Measurements from ENCODE around the gene COL9A1.

COL9A1 gene

DNA sequence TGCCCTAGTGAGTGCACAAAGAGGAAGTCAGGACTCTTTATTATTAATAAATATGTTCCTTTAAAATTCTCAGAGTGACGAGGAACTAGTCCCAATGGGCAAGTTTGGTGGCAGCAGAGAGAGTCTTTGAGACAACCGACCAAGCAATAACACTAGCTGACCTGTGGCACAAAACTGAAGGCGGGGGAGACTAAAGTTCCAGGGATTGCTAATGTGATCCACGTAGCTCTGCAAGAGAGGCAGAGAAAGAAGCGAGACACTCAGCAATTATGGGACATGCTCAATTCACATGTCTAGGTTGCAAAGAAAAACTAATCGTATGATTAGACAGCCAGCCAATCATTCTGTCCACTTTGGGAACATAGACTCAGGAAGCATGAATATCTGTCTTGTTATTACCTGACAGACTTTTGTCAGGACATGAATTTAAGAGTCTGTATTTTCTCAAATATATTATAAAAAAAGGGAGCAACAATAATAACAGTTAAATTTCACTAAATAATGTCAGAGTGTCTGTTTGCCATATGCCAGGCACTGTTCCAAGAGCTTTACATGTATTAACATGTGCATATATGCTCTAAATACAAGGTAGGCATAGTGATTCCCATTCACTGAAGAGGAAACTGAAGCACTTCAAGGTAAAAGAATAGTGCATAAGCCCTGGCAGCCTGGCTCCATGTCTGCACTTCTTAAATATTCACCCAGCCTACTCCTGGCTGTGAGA is 81.0 kb downstream of the COL9A1 start:
- no peak for DNase-seq

DNA sequence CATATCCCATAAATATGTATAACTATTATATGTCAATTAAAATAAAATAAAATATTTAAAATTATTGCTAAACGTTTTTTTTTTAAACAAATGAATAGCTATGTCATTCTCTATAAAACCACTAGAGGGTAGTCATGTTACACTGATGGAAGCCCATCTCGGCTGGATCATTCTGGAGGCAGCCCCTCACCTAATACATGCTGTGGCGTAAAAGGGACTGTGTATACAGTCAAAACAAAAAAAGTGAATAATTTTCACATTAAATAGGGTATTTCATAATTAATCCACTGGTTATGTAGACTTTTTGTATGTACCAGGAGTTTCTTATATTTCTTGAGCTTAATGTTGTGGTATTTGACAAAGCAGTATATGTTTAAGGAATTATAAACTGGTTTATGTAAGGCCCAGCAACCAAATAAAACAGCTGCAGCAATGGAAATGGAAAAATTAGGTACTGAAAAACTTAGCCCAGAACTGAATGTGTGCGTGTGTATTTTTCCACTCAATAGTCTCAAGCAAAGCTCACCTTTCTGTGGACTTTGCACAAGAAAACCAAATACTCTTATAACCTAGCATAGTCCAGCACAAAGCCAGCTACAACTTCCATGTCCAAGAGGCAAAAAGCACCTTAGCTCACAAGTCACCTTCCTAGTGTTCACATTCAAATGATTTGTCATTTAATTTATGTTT is 81.7 kb downstream of the COL9A1 start:
- peak; percentile 52 for DNase-seq

DNA sequence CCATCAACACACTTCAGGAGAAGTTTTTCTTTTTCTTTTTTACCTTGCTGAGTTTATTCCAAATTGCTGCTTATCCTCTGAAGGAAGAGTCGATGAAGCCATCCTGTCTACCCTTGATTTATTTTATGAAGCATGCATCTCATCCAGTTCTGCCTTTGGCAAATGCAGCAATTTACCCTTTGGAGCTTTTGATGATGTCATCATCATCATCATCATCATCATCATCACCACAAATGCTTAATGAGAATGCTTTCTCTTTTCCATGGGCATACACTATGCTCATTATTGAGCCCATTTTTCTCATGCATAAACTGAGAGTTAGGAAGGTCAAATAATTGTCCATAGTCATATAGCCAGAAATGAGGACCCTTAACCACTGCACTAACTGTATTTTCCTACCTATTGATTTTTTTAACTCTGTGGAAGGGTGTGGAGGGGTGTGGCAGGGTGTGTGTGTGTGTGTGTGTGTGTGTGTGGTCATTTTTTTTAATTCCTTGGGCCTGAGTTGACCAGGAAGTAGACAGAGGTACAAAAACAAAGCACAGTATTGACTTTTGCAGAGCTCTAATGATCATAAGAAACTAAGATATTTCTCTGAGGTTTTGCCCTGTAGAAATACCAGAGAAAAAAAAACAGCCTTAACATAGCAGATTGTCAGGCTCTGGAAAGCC is 82.8 kb downstream of the COL9A1 start:
- DNase-seq = no peak

DNA sequence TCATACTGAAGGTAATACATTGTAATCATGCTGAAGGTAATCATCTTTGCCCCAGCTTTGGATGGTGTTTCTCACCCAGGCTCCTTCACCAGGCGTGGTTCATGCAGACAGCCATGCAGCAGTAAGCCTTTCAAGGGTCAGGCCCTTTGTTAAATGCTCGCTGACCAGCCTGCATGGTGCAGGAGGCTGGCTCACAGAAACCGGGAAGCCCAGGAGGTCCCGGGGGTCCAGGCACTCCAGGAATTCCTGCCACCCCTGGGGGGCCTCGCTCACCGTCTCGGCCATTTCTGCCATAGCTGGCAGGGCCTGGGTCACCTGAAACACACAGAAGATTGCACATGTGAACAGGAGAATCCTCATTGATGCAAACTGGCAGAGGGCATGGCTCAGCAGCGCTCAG is 86.1 kb downstream of the COL9A1 start:
- DNase-seq = no peak

DNA sequence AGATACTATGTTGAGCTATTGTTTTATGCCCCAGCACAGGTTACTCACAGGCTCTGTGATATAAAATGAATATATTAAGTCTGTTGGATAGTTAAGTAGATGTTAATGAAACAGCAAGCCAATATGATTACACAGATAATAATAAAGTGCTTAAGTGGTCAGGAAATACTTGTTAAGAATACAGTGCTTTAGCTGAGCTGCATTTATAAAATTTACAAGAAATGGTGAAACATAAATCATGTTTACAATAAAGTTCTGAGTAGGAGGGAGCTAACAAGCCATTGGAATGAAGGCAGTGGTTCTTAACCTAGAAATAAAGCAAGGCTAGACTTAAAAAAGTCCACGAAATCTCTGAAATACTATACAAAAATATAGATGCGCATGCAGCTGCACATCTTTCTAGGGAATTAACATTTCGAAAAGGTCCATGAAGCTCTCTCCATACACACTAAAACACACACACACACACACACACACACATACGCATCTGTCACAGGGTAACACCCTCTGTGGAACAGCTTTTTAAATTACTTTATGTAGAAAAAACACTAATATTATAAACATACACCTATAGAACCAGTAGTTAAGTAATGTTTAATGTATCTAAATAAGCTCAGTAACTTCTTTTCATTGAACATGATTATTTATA is 87.3 kb downstream of the COL9A1 start:
- DNase-seq = no peak

DNA sequence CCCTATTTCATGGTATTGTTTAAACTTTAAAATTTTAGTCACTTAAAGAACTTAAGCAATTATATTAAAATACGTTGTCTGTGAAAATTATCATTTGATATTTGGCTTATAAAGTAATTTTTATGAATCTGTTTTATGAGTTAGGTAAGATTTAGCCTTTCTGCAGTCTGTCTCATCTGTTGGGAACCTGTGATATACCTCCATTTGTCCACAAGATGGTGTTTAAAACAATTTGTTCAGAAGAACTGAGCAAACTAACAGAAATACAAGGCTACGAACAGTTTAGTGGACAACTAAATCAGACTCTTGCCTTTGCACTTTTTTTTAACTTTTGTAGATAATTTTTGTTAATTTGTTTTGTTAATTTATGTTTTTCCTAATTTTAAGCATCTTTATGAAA is 92.4 kb downstream of the COL9A1 start:
- DNase-seq = no peak

DNA sequence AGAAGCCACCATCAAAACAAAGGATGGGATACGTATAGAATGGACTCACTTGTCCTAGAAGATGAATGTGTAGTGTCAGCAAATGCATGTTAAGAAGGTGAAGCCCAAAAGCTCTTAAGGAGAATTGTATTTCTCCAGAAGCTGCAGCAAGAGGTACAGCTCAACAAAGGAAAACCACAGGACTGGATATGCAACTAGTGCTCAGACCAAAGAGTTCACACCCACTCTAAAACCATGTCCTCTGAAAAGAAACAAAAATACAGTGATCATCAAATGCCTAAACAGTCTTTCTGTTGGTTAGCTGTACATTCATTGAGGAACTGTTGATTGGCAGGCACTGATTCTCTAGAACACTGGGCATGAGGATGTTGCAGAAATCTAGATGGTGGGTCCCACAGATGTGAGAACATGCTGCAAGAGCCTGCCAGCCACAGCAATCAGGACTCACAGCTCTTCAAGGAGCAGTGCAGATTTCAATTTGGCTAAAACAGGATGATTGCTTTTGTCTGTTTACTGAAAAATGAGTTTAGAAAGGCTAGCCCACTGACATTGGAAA is 94.6 kb downstream of the COL9A1 start:
- no peak for DNase-seq

DNA sequence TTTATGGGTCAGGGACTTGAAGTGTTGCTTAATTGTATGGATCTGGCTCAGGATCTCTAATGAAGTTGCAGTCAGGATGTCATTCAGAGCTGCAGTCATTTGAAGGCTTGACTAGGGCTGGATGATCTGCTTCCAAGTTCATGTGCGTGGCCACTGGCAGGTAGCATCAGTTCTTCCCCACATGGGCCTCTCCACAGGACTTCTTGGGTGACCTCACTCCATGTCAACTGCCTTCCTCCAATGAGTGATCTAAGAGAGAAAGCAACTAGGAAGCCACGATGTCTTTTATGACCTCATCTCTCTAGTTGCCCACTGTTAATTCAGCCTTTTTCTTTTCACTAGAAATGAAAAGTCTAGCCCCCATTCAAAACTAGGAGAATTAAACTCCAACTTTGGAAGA is 104.1 kb downstream of the COL9A1 start:
- DNase-seq = no peak

DNA sequence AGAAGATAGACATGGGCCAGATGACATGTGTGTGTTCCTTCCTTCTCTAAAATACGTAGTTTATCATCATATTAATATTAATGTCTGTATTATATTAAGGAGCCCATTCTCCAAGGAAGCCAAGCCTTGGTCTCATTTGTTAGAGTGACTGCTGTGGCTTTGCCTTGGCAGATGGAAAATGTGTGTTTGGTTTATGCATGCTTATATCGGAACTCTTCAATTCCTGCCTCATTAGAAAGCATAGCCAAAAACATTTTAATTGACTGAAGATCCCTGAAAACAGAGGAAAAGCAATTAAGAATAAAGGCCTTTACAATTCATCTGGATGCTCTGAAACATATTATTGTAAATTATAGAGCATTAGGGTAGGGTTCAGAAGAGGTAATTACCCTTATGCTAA is 106.4 kb downstream of the COL9A1 start:
- DNase-seq = no peak

DNA sequence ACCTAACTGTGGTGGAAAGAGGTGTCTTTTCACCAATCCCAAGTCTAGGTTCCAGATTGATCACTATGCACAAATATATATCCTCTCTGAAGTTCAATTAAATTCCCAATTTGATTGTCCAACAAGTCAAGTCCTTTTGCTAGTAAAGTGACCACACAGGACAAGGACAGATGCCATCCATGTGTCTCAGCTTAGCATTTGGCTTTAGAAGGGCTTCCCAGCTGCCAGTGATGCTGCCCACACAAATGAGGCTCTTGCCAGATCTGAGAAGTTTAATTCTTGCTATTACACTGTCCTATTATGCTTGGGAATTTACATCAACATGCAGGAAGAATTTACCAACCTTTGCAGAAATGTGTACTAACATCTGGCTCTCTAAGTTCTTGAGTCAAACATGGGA is 108.5 kb downstream of the COL9A1 start:
- no peak for DNase-seq

DNA sequence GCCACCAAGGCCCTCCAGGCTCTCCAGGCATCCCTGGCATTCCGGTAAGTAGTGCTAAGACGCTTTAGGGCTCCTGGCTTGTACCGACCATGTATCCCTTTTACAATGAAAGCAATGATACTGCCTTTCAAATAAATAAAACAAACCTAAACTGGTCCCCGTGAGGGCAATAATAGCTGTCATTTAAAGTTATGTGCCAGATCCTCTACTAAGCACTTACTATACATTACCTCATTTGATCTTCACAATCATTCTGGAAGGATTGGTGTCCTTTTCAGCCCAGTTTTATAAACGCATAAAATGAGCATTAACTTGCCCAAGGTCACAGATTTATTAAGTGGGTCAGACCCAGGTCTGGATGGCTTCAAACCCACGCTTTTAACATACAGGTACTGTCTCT is 114.7 kb downstream of the COL9A1 start:
- DNase-seq = no peak

DNA sequence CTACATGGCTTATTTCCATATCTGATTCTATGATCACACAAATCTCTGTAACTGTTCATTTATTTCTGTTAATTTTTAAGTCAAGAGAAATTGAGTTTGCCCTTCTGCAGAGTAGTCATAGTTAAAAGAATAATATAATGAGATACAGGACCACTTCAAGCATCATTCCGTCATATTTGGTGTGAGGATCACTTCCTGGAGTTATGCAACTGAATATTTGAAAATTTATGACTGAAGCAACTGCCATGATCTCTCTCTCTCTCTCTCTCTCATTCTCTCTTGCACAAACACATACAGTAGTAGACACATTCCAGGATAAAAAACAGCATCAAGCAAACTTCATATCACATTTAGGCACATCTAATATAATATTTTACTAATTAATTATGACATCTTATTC is 116.4 kb downstream of the COL9A1 start:
- no peak for DNase-seq

DNA sequence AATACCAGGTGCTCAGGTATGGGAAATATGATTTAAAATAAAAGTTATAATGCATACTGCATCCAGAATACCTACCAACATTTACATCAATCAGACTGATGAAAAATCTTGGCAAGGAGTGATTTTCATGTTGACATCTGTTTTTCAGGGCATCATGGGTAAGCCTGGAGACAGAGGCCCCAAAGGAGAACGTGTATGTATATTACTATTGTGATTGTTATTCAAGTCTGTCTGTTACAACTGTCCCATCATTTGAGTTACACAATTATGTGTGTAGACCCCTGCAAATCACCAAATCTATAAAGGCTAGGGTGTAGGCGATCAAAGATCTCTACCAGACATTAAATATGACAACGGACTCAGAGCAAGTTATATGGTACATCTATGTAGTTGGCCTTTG is 118.2 kb downstream of the COL9A1 start:
- DNase-seq = no peak

DNA sequence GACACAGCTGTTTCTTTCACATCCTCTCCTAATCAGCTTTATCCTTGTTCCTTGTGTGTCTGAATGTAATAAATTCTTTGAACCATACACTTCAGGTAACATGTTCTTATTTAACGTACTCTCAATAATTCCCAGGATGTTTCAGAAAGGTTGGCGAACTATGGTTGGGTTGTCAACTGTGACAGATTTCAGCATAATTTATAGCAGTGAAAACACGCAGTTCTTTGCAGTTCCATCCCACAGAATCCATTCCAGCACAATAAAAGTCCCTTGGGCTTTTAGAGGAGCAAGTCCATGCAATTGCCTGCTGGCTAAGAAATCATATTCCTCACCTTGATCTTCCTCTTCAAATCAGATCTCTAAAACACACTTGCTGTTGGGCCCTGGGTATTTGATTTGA is 119.3 kb downstream of the COL9A1 start:
- no peak for DNase-seq

DNA sequence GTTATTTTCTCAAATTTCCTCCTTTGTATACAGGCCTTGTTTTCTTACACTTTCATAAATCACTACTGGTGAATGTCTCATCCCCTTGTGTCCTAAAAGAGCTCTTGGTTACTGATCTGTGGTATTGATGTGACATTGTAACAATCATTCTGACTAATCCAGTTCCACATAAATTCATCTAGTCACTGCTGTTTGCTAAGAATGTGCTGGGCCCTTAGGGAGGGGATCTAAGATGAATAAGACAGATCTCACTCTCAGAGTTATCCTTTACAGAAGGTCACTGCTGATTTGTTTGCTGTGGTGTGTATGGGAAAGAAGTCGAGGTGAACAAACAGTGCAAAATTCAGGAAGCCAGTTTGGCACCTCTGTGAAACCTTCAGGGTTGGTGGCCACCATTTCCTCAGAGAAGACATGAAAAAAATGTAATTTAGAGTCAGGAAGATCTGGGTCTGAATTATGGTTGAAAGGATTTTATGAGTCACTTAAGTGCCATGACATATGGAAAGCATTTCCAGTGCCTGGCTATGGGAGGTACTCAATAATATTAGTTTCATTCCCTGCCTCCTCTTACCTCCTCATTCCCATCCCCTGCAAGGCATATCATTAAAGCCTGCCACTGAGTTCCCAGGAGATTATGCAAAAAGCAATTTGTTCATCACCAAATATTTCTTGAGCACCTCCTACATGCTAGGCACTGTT is 121.8 kb downstream of the COL9A1 start:
- DNase-seq = no peak

DNA sequence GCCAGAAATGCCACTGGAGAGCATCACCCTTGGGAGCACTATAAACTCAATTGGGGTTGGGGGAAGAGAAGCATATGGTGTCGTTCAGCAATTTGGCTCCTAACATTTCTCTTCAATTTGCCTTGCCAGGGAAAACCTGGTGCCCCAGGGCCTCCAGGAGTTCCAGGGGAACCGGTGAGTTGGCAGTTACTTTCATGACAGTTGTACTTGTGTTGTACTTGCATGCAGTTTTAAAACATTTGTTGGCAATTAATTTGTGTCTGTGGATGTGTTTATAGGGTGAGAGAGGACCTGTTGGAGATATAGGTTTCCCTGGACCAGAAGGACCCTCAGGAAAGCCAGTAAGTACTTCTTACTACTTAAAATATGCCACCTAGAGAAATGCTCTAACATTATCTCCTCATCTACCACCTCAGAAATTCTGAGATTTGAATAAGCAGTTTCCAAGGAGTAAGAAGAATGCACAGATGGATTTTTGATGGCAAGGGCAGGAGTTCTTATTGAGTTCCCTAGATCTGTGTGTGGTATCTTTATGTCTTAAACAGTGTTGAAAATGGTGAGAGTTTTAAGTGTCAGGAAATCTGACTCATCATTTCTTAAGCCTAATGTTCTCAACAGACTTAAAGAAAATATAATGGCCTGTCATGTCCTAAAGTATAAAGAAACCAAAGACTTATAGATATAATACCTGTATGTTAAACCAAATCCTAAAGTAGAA is 122.5 kb downstream of the COL9A1 start:
- no peak for DNase-seq

DNA sequence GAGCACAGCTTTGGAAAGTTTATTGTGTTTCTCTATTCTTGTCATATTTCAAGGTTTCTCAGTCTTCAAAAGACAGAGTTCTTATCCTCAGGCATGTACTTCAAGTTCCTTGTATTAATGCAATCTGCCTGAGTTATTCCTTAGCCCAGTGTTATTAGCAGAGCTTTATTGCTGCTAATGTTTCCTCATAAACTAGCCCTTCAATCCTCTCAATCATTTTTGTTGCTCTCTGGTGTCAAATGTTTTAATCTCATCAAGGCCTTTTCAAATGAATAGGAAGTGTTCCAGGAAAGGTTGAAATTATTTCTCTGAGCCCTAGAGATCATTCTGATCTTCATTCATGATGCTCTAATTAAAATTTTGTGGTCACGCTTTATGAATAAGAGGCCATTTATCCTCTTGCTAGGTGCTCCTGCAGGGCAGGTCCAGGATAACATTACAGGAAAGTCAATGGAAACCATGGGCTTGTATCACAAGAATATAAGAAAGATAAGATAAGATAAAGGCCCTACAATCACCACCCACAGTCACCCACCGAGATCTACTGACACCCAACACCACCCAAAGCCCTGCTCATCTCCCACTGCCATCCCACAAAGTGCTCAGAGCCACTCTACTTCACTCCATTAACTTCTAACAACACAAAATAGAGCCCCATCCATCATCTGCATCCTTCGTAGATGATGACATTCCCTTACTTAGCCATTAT is 125.9 kb downstream of the COL9A1 start:
- DNase-seq = peak; percentile 4

DNA sequence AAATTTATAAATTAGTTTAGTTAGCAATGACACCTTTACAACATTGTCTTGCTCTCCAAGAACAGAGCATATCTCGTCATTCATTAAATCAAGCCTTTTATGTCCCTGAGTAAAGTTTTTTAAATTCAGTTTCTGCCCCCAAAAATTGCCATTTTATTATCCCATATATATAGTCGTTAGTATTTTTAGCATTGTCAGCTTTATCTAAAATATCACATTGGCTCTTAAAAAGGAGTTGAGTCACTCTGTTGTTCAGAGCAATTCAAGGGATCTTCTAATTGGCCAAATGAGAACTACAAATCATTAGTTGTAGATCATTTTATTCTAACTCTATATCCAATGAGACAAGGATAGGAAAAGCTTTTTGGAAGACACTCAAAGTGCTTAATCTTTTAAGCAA is 127.1 kb downstream of the COL9A1 start:
- DNase-seq = no peak

DNA sequence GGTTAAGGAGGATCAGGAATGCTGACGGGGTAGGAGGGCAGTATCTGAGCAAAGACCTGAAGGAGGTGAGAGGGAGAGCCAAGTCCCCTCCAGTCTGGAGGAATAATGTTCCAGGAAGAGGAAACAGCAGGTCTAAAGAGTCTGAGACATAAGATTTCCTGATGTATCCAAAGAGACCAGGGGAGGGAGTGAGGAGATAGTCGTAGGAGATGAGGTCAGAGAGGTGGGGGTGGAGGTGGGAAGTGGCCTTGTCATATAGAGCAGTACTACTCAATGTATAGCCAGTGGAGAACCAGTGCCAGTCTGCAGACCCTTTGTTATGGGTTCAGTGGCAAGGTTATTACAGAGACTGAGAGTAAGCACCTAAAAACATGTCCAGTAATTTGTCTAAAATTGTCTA is 130.6 kb downstream of the COL9A1 start:
- DNase-seq = no peak

DNA sequence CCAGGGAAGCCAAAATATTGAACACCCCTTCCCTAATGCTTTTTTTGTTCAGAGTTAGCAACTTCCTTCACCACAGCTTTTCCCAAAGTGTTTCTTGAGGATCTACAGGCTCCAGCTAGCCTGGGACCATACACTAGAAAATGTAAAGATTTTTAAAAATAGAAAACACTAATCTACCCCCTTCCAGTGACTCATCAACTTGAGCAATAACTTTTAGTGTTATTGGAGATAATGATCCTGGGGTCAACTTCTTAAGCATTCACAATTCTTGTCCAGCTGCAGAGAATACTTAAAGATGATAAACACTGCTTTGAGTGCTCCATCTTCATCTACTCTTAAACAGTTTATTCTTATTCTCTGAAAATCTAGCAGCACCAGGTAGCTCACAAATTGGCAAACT is 131.6 kb downstream of the COL9A1 start:
- DNase-seq = no peak

DNA sequence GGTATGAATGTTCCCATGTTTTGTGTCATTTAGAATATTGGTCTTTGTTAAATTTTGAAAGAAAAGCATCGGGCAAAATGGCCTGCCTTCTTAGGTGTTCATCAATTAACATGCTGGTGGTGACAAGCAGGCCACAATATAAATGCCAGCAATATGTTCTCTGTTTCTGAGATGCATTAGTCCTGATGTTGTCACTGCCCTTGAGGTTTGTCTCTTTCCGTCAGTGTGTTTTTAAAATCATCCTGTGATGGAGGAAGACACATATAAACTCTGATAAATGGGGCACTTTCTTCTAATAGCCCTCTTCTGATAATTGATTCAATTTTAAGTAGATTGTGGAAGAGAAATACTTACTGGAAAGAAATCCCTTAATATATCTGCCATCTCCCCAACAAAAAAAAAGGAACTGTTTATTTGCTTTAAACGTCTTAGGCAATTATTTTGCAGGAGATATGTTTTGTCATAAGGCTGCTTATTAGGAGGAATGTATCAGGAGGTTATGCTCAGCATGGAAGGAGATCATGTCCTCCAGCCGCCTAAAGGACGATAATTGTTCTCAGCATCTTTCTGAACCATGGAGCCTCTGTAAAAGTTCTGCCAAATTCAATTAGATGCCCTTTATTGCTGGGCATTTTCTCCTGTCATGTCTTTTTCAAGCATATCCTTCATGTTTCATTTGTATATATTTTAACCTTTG is 134.1 kb downstream of the COL9A1 start:
- no peak for DNase-seq
